ENCODE results near the gene PHOSPHO2. TPM values are rescaled to one million over a fixed set of nuclear protein-coding genes. Genes with fewer than 3 reads are reported as not detected.

Gene PHOSPHO2
- total RNA-seq, 3 donors from 2014 or later (not counting 1 experiment from before 2014, with no cell fraction given): 3.6 to 9.5 (median 5.8) TPM

- Mint-ChIP-seq H3K27ac (no peak overlapping the region), H3K4me1 (peaks cover 0 to 4% of the 10 kb centered on the region in 2 donors), H3K9me3 (no peaks in the 10 kb centered on the region), H3K27me3 (ENCODE audit: low read depth in 2 of 2) (peaks cover 0 to 3% of the 10 kb centered on the region in 2 donors), H3K4me3 (no peak overlapping the region), H3K36me3 (no peaks in the 10 kb centered on the region)
- no peak for TF ChIP-seq CTCF (IDR thresholded peaks at IDR 0.05)
- Histone ChIP-seq H3K27ac (ENCODE audit: low read length) (no peak overlapping the region), H3K4me1 (ENCODE audit: control insufficient read depth, insufficient read depth, low read length) (no peaks in the 10 kb centered on the region), H3K9me3 (ENCODE audit: control insufficient read depth, insufficient read depth, low read length) (no peaks in the 10 kb centered on the region), H3K36me3 (ENCODE audit: control insufficient read depth, insufficient read depth, low read length) (no peaks in the 10 kb centered on the region), H3K27me3 (ENCODE audit: control insufficient read depth, insufficient read depth, low read length) (no peaks in the 10 kb centered on the region), H3K4me3 (ENCODE audit: low read length) (no peak overlapping the region)
- WGBS (ENCODE audit: insufficient coverage): 82% methylated on average over 3 of the region's 3 CpGs
- ATAC-seq: no peak
- DNase-seq: no peak
- intact Hi-C loops (cut with micrococcal nuclease): no loop called here
Observed at GRCh38 chr2:169661265-169661664, 33.0 kb upstream of the PHOSPHO2 start.

- intact Hi-C loops (cut with micrococcal nuclease): no loop called here
- ATAC-seq (no peak), DNase-seq (no peak)
- no peak overlapping the region for H3K4me3 ChIP-seq (ENCODE audit: low read length)
- peaks cover 0 to 5% of the 10 kb centered on the region in 2 donors for H3K27me3 Mint-ChIP-seq (ENCODE audit: low read depth in 2 of 2)
- WGBS (ENCODE audit: insufficient coverage): 96% methylated on average over 1 of the region's 1 CpG
- H3K27ac Mint-ChIP-seq: no peak overlapping the region
- no peaks in the 10 kb centered on the region for H3K36me3 Mint-ChIP-seq
- no peaks in the 10 kb centered on the region for H3K9me3 Mint-ChIP-seq
- no peaks in the 10 kb centered on the region for H3K36me3 ChIP-seq (ENCODE audit: control insufficient read depth, insufficient read depth, low read length)
- H3K9me3 ChIP-seq (ENCODE audit: control insufficient read depth, insufficient read depth, low read length): no peaks in the 10 kb centered on the region
- H3K27me3 ChIP-seq (ENCODE audit: control insufficient read depth, insufficient read depth, low read length): no peaks in the 10 kb centered on the region
- no peak overlapping the region for H3K27ac ChIP-seq (ENCODE audit: low read length)
- no peak overlapping the region for H3K4me3 Mint-ChIP-seq
- no peaks in the 10 kb centered on the region for H3K4me1 ChIP-seq (ENCODE audit: control insufficient read depth, insufficient read depth, low read length)
- TF ChIP-seq CTCF (IDR thresholded peaks at IDR 0.05): no peak
- peaks cover 0 to 4% of the 10 kb centered on the region in 2 donors for H3K4me1 Mint-ChIP-seq
Observed at GRCh38 chr2:169662744-169663143, 31.5 kb upstream of the PHOSPHO2 start.

GRCh38 chr2:169663247-169663646, 31.0 kb upstream of the PHOSPHO2 start:
- TF ChIP-seq CTCF (IDR thresholded peaks at IDR 0.05): no peak
- WGBS (ENCODE audit: insufficient coverage): 90% methylated on average over 2 of the region's 3 CpGs
- Histone ChIP-seq H3K27me3 (ENCODE audit: control insufficient read depth, insufficient read depth, low read length) (no peaks in the 10 kb centered on the region), H3K4me3 (ENCODE audit: low read length) (no peak overlapping the region), H3K27ac (ENCODE audit: low read length) (no peak overlapping the region), H3K9me3 (ENCODE audit: control insufficient read depth, insufficient read depth, low read length) (no peaks in the 10 kb centered on the region), H3K36me3 (ENCODE audit: control insufficient read depth, insufficient read depth, low read length) (no peaks in the 10 kb centered on the region), H3K4me1 (ENCODE audit: control insufficient read depth, insufficient read depth, low read length) (no peaks in the 10 kb centered on the region)
- no peaks in the 10 kb centered on the region for H3K9me3 Mint-ChIP-seq
- no peak overlapping the region for H3K4me3 Mint-ChIP-seq
- ATAC-seq (no peak), DNase-seq (no peak)
- no peak overlapping the region for H3K27ac Mint-ChIP-seq
- no peaks in the 10 kb centered on the region for H3K36me3 Mint-ChIP-seq
- peaks cover 0 to 4% of the 10 kb centered on the region in 2 donors for H3K4me1 Mint-ChIP-seq
- intact Hi-C loops (cut with micrococcal nuclease): no loop called here
- H3K27me3 Mint-ChIP-seq (ENCODE audit: low read depth in 2 of 2): peaks cover 0 to 5% of the 10 kb centered on the region in 2 donors

GRCh38 chr2:169664600-169664977, 29.7 kb upstream of the PHOSPHO2 start:
- Histone ChIP-seq H3K27me3 (ENCODE audit: control insufficient read depth, insufficient read depth, low read length) (no peaks in the 10 kb centered on the region), H3K27ac (ENCODE audit: low read length) (no peak overlapping the region), H3K9me3 (ENCODE audit: control insufficient read depth, insufficient read depth, low read length) (no peaks in the 10 kb centered on the region), H3K4me1 (ENCODE audit: control insufficient read depth, insufficient read depth, low read length) (no peaks in the 10 kb centered on the region), H3K36me3 (ENCODE audit: control insufficient read depth, insufficient read depth, low read length) (no peaks in the 10 kb centered on the region), H3K4me3 (ENCODE audit: low read length) (no peak overlapping the region)
- intact Hi-C loops (cut with micrococcal nuclease): no loop called here
- WGBS (ENCODE audit: insufficient coverage): 100% methylated on average over 1 of the region's 1 CpG
- ATAC-seq (no peak), DNase-seq (no peak)
- Mint-ChIP-seq H3K4me1 (no peaks in the 10 kb centered on the region), H3K27me3 (ENCODE audit: low read depth in 2 of 2) (peaks cover 0 to 8% of the 10 kb centered on the region in 2 donors), H3K4me3 (no peak overlapping the region), H3K27ac (no peak overlapping the region), H3K36me3 (no peaks in the 10 kb centered on the region), H3K9me3 (no peaks in the 10 kb centered on the region)
- no peak for TF ChIP-seq CTCF (IDR thresholded peaks at IDR 0.05)

All from natural killer cell (primary cell).